Large intestine (tissue), 3 donors: ENCODE results near the gene PHKA2. TPM values are rescaled to one million over a fixed set of nuclear protein-coding genes. Genes with fewer than 3 reads are reported as not detected.
"Not testable (repeated sequence)": the region's sequence is repeated elsewhere in the genome, so short reads cannot be mapped to it uniquely, and the experiment has no call there.

Experiments used
- DNase-seq, 2 donors: peaks; one replicate each; pipeline versions ENCODE4 v3.0.0 to v3.0.0-alpha.2; 2013
- H3K27ac ChIP-seq: one replicate; pipeline ENCODE4 v1.5.1; 2013; ENCODE audit warnings: low read length
- H3K27me3 ChIP-seq: 2 replicates; pipeline ENCODE4 v1.6.1; 2013; ENCODE audit warnings: low read length; ENCODE audit not compliant: control insufficient read depth, insufficient read depth
- H3K36me3 ChIP-seq: 2 replicates; pipeline ENCODE4 v1.6.1; 2013; ENCODE audit warnings: low read length; ENCODE audit not compliant: control insufficient read depth, insufficient read depth
- H3K4me1 ChIP-seq: one replicate; pipeline ENCODE4 v1.6.1; 2013; ENCODE audit warnings: low read length; ENCODE audit not compliant: control insufficient read depth, insufficient read depth
- H3K4me3 ChIP-seq: one replicate; pipeline ENCODE4 v1.5.1; 2013; ENCODE audit warnings: low read length
- H3K9me3 ChIP-seq: one replicate; pipeline ENCODE4 v1.6.1; 2013; ENCODE audit warnings: mild to moderate bottlenecking, low read depth, low read length, moderate library complexity; ENCODE audit not compliant: control insufficient read depth
- WGBS: methylation state at CpG from one replicate; pipeline ENCODE4 v1.1.5; 2013; ENCODE audit warnings: low lambda C conversion rate; ENCODE audit not compliant: insufficient coverage; 5-methylcytosine and 5-hydroxymethylcytosine counted together
- polyA plus RNA-seq: library from polyadenylated mRNA; unstranded; fragments of 120-200 nt; gene quantifications from one replicate; pipeline ENCODE4 v1.2.1, GENCODE V29; 2013

PHKA2 gene
- polyA plus RNA-seq, 1 donor: 65.0 TPM

- H3K27me3 ChIP-seq: no peaks in the 10 kb centered on the region
- no peaks in the 10 kb centered on the region for H3K9me3 ChIP-seq
- no CpG with 5 or more reads among the region's 12 CpGs for WGBS
- H3K27ac ChIP-seq: no peak overlapping the region
- H3K36me3 ChIP-seq: no peaks in the 10 kb centered on the region
- H3K4me3 ChIP-seq: no peak overlapping the region
- H3K4me1 ChIP-seq: peaks cover under 1% of the 10 kb centered on the region
- DNase-seq: no peak
Measured at GRCh38 chrX:18871970-18872369, 111.9 kb downstream of the PHKA2 start.

DNA sequence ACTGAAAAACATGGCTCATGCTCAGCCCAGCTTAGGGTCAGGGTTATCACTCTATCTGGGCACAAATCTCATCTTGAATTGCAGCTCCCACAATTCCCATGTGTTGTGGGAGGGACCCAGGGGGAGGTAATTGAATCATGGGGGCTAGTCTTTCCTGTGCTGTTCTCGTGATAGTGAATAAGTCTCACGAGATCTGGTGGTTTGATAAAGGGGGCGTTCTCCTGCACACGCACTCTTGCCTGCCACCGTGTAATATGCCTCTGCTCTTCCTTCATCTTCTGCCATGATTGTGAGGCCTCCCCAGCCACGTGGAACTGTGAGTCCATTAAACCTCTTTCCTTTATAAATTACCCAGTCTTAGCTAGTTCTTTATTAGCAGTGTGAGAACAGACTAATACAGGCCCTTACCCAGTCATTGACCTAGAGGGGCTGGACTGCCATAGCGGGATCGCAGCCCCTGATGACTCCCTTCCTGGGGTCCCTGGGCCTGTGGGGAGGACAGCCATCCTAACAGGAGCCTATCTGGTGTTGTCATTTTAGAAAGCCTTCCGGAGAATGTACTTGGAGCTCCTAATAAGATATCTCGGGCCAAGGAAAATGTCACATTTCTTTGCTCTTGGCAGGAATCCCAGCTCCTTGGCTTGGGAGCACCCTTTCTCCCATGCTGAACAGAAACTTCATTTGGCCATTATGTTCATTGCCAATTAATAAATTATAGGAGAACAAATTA lies 112.6 kb downstream of the PHKA2 start:
- Histone ChIP-seq H3K4me3 (no peak overlapping the region), H3K4me1 (no peaks in the 10 kb centered on the region), H3K36me3 (no peaks in the 10 kb centered on the region), H3K27ac (no peak overlapping the region), H3K27me3 (no peaks in the 10 kb centered on the region), H3K9me3 (no peaks in the 10 kb centered on the region)
- WGBS: no CpG with 5 or more reads among the region's 10 CpGs
- DNase-seq: no peak

DNA sequence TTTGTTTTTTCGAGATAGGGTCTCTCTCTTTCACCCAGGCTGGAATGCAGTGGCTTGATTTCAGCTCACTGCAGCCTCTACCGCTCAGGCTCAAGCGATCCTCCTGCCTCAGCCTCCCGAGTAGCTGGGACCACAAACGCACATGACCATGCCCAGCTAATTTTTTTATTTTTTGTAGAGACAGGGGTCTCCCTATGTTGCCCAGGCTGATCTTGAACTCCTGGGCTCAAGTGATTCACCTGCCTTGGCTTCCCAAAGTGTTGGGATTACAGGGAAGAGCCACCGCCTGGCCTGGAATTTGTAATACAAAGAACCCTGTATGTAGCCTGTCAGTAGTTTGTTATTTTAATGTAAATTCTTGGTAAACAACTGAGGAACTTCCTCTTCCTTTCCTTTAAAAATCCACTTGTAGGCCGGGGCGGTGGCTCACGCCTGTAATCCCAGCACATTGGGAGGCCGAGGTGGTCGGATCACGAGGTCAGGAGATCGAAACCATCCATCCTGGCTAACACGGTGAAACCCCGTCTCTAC lies 119.5 kb downstream of the PHKA2 start:
- Histone ChIP-seq H3K27ac (no peak overlapping the region), H3K9me3 (no peaks in the 10 kb centered on the region), H3K4me3 (no peak overlapping the region), H3K27me3 (no peaks in the 10 kb centered on the region), H3K4me1 (no peaks in the 10 kb centered on the region), H3K36me3 (no peaks in the 10 kb centered on the region)
- DNase-seq: no peak
- WGBS: no CpG with 5 or more reads among the region's 15 CpGs

DNA sequence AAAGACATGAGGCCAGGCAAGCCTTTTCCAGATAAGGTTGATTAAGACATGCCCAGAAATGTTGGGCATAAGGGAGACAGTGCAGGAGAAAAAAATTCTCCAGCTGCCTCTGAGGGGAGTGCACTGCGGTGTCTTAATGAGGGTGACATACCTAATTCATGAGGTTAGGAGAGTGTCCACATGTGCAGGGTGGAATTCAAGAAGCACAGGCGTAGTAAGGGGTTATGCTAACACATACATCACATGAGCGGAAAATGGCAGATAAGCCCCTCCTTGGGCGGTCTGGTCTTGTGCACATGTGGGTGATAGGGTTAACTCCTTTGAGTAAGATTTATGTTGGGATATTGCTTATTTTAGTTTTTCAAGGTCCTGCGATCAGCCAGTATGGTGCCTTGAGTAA lies 122.4 kb downstream of the PHKA2 start:
- DNase-seq: no peak
- H3K9me3 ChIP-seq: no peaks in the 10 kb centered on the region
- no peak overlapping the region for H3K27ac ChIP-seq
- H3K4me3 ChIP-seq: no peak overlapping the region
- H3K4me1 ChIP-seq: no peaks in the 10 kb centered on the region
- no peaks in the 10 kb centered on the region for H3K36me3 ChIP-seq
- no CpG with 5 or more reads among the region's 5 CpGs for WGBS
- no peaks in the 10 kb centered on the region for H3K27me3 ChIP-seq

- H3K9me3 ChIP-seq: no peaks in the 10 kb centered on the region
- no CpG with 5 or more reads among the region's 1 CpG for WGBS
- H3K27ac ChIP-seq: no peak overlapping the region
Measured at GRCh38 chrX:18856645-18856997, 127.3 kb downstream of the PHKA2 start.

DNA sequence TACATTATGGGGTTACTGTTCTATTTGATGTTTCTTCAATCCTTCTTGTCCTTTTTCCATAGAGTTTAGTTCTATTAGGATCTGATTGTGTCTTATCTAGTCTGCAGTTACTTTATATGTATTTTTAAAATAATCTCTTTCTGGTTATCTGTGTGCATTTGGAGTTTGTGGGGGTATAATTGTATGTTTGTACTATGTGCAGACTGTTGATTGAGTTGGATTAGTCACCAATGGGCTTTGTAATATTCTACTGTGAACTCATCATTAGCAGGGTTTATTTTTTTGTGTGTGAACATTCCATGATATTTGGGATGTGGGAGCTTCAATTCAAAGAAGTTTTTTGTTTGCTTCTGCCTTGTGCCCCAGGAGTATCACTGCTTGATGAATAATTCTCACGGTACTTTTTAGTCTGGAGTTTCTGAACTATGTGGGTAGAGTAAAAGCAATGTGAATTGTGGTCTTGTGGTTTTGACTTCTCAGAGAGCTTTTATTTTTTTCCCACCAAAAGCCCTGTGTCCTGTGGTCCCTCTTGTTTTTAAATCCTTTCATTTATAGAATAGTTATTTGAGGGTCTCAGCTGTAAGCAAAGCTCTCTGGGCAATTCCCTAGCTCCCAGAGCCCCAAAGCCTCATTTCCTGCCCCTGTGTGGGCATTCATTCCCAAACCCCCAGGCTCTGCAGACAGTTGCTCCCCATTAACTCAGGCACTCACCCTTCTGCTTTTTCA lies 127.8 kb downstream of the PHKA2 start:
- no peaks in the 10 kb centered on the region for H3K36me3 ChIP-seq
- DNase-seq: no peak
- no peaks in the 10 kb centered on the region for H3K27me3 ChIP-seq
- H3K4me1 ChIP-seq: no peaks in the 10 kb centered on the region
- no peak overlapping the region for H3K4me3 ChIP-seq
- no CpG with 5 or more reads among the region's 1 CpG for WGBS
- H3K27ac ChIP-seq: no peak overlapping the region
- H3K9me3 ChIP-seq: no peaks in the 10 kb centered on the region

More at GRCh38 chrX:18856645-18856997, 127.3 kb downstream of the PHKA2 start:
- DNase-seq: no peak
- Histone ChIP-seq H3K4me1 (no peaks in the 10 kb centered on the region), H3K27me3 (no peaks in the 10 kb centered on the region), H3K4me3 (no peak overlapping the region), H3K36me3 (no peaks in the 10 kb centered on the region)

GRCh38 chrX:18847901-18848300 lies 136.0 kb downstream of the PHKA2 start:
- not testable (repeated sequence) for H3K27ac ChIP-seq, DNase-seq, H3K36me3 ChIP-seq, H3K4me1 ChIP-seq, H3K27me3 ChIP-seq, H3K9me3 ChIP-seq, H3K4me3 ChIP-seq
- no CpG with 5 or more reads among the region's 3 CpGs for WGBS

Other genes with a start within 250 kb of the PHKA2 start
- gene ADGRG2, start 138.4 kb upstream of the PHKA2 start, polyA plus RNA-seq: 1.4 TPM